ENCODE data around the gene ADAT2. TPM values are rescaled to one million over a fixed set of nuclear protein-coding genes. Genes with fewer than 3 reads are reported as not detected.

ADAT2 gene
- total and polyA plus RNA-seq, 2 of the 13 experiments (the other 11 are each of a cell fraction or from before 2014, with no cell fraction given), result 10.5 to 18.3 TPM

- TF ChIP-seq ZNF749 (CRISPR knock-in tag; IDR thresholded peaks at IDR 0.05; ENCODE audit: borderline replicate concordance) (peak; percentile 95; the same call in 1 of the 2 replicates), TEAD3 (CRISPR knock-in tag; optimal IDR thresholded peaks at IDR 0.05; ENCODE audit: borderline replicate concordance) (peak; percentile 82), ATF5 (CRISPR knock-in tag; IDR thresholded peaks at IDR 0.05; ENCODE audit: low read depth) (no peak), HDAC1 (CRISPR knock-in tag; IDR thresholded peaks at IDR 0.05) (peak; percentile 100), ZSCAN25 (CRISPR knock-in tag; IDR thresholded peaks at IDR 0.05) (0 out of 2 replicates have a peak, but pooled peaks have one; percentile 69), MTA1 (CRISPR knock-in tag; IDR thresholded peaks at IDR 0.05; ENCODE audit: borderline replicate concordance) (peak; percentile 98; the same call in 1 of the 2 replicates), ZNF513 (CRISPR knock-in tag; conservative IDR thresholded peaks at IDR 0.05) (peak; percentile 56; the same call in 1 of the 2 replicates), THYN1 (CRISPR knock-in tag; IDR thresholded peaks at IDR 0.05; ENCODE audit: borderline replicate concordance, low read depth) (peak; percentile 97; the same call in 1 of the 2 replicates), ZNF746 (CRISPR knock-in tag; IDR thresholded peaks at IDR 0.05) (peak; percentile 96), HIC2 (CRISPR knock-in tag; IDR thresholded peaks at IDR 0.05; ENCODE audit: low read depth) (peak; percentile 73), ARNT2 (CRISPR knock-in tag; IDR thresholded peaks at IDR 0.05; ENCODE audit: low read depth) (peak; percentile 99), CREB3 (CRISPR knock-in tag; IDR thresholded peaks at IDR 0.05) (peak; percentile 80; the same call in 1 of the 2 replicates), XBP1 (CRISPR knock-in tag; IDR thresholded peaks at IDR 0.05) (no peak; the same call in none of the 2 replicates), CCAR2 (optimal IDR thresholded peaks at IDR 0.05; ENCODE audit: low read depth, low read length) (peak; percentile 100), ZBTB21 (CRISPR knock-in tag; IDR thresholded peaks at IDR 0.05) (peak; percentile 72), ZNF33B (CRISPR knock-in tag; IDR thresholded peaks at IDR 0.05) (no peak; the same call in 1 of the 2 replicates), MAF1 (CRISPR knock-in tag; IDR thresholded peaks at IDR 0.05; ENCODE audit: borderline replicate concordance) (peak; percentile 97), FOXP4 (CRISPR knock-in tag; IDR thresholded peaks at IDR 0.05) (peak; percentile 85), RELA (CRISPR knock-in tag; IDR thresholded peaks at IDR 0.05) (peak; percentile 91; the same call in 1 of the 2 replicates), CREM (IDR thresholded peaks at IDR 0.05) (peak; percentile 84), CREM (CRISPR knock-in tag; IDR thresholded peaks at IDR 0.05) (peak; percentile 56; the same call in 1 of the 2 replicates), ZNF354B (CRISPR knock-in tag; IDR thresholded peaks at IDR 0.05) (peak; percentile 98)
These were observed at the start of gene ADAT2, which contains the start of gene PEX3 (continued) for GRCh38 chr6:143450453-143451371.
